ENCODE data around the gene ARHGAP1. TPM values are rescaled to one million over a fixed set of nuclear protein-coding genes. Genes with fewer than 3 reads are reported as not detected.
"Not testable (repeated sequence)": the region's sequence is repeated elsewhere in the genome, so short reads cannot be mapped to it uniquely, and the experiment has no call there.

The ARHGAP1 gene
- total RNA-seq, 4 donors from 2014 or later: 73.1 to 139 (median 92.3) TPM

DNA sequence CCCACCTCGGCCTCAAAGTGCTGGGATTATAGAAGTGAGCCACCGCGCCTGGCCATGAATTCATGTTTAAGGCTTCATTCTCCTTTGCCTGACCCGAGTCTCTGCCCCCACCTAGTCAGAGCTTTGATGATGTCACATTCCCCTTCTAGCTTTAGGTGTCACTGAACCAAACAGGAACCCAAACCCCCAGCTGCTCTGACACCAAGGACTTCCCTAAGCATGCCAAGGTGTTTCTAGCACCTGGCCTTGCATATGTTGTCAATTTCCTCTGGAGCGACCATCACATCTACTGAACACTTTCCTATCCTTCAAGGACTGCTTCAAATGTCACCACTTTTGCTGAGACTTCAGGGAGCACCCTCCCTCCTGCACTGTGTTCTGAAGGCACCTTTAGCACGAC is 20.9 kb upstream of the ARHGAP1 start:
- TF ChIP-seq, protein P1, sequence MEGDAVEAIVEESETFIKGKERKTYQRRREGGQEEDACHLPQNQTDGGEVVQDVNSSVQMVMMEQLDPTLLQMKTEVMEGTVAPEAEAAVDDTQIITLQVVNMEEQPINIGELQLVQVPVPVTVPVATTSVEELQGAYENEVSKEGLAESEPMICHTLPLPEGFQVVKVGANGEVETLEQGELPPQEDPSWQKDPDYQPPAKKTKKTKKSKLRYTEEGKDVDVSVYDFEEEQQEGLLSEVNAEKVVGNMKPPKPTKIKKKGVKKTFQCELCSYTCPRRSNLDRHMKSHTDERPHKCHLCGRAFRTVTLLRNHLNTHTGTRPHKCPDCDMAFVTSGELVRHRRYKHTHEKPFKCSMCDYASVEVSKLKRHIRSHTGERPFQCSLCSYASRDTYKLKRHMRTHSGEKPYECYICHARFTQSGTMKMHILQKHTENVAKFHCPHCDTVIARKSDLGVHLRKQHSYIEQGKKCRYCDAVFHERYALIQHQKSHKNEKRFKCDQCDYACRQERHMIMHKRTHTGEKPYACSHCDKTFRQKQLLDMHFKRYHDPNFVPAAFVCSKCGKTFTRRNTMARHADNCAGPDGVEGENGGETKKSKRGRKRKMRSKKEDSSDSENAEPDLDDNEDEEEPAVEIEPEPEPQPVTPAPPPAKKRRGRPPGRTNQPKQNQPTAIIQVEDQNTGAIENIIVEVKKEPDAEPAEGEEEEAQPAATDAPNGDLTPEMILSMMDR (IDR thresholded peaks at IDR 0.05): no peak
- TF ChIP-seq EP300 (IDR thresholded peaks at IDR 0.05) (no peak), POLR2AphosphoS5 (IDR thresholded peaks at IDR 0.05) (no peak), POLR2A (IDR thresholded peaks at IDR 0.05; ENCODE audit: low read depth) (no peak)
- WGBS: 82% methylated on average over 6 of the region's 6 CpGs
- Histone ChIP-seq H3K36me3 (no peaks in the 10 kb centered on the region), H3K4me1 (no peaks in the 10 kb centered on the region), H3K4me3 (no peak overlapping the region), H3K27me3 (no peaks in the 10 kb centered on the region), H3K27ac (replicated peaks in 1 of 4) (no peak overlapping the region), H3K9me3 (no peaks in the 10 kb centered on the region)
- DNase-seq (ENCODE audit: extremely low spot score): no peak
- intact Hi-C loops (cut with DNase I): no loop called here

DNA sequence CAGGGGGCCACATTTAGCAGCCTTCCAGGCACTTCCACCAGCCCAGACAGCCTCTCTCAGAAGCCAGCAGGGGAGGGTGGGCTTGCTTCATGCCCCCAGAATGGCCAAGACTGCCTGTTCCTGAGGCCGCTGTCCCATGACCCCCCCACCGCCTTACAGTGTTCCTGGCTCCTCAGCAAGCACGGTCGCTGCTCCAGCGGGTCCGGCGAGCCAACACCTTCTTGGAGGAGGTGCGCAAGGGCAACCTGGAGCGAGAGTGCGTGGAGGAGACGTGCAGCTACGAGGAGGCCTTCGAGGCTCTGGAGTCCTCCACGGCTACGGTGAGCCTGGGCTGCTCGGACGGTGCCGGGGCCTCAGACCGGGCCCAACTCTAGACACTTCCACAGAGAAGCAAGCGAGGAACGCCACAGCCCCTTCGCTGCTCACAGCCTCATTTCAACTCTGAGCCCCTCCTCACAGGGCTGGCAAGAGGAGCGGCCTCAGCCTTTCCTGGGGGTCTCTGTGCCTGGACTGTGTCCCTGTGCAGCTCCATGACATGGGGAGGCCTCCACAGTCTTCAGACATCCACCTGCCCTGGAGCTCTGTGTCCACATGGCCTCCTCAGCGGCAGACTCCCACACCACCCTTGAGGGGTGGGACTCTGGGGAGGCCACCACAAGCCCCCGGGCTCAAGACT is 19.3 kb upstream of the ARHGAP1 start:
- no peaks in the 10 kb centered on the region for H3K4me1 ChIP-seq
- DNase-seq (ENCODE audit: extremely low spot score): no peak
- no peaks in the 10 kb centered on the region for H3K36me3 ChIP-seq
- no peak overlapping the region for H3K4me3 ChIP-seq
- TF ChIP-seq EP300 (IDR thresholded peaks at IDR 0.05) (no peak), POLR2AphosphoS5 (IDR thresholded peaks at IDR 0.05) (no peak), POLR2A (IDR thresholded peaks at IDR 0.05; ENCODE audit: low read depth) (no peak)
- TF ChIP-seq, protein P1 (IDR thresholded peaks at IDR 0.05): no peak
- WGBS: 94% methylated on average over 11 of the region's 25 CpGs
- H3K9me3 ChIP-seq: no peaks in the 10 kb centered on the region
- H3K27ac ChIP-seq (replicated peaks in 1 of 4): no peak overlapping the region
- H3K27me3 ChIP-seq: no peaks in the 10 kb centered on the region
- intact Hi-C loops (cut with DNase I): no loop called here

DNA sequence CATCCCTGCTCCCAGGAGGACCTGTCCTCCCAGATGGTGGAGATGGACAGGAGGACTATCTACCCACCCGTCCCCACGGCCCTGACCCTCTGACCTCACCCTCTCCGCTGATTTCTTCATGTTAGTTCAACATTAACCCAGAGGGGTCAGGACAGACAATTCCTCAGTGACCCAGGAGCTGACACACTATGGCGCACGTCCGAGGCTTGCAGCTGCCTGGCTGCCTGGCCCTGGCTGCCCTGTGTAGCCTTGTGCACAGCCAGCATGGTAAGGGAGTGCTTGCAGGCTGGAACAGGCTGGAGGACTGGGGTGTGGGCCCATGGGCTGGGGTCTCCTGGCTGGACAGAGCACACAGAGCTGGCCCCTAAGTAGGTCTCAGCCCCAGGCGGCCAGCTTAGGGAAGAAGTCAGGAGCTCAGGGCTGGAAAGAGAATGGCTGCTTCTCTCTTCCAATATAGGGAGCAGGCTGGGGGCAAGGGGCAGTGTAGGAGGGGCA is 18.7 kb upstream of the ARHGAP1 start, which contains the start of gene F2:
TSS of gene F2 (plus strand) at position 166 of the 495 bp plus-strand sequence. CDS start at position 189, 23 bp downstream.
- Histone ChIP-seq H3K27me3 (no peaks in the 10 kb centered on the region), H3K9me3 (no peaks in the 10 kb centered on the region), H3K4me1 (no peaks in the 10 kb centered on the region), H3K27ac (replicated peaks in 1 of 4) (no peak within 1 kb of the TSS), H3K36me3 (no peaks in the 10 kb centered on the region), H3K4me3 (no peak within 1 kb of the TSS)
- no peak for DNase-seq (ENCODE audit: extremely low spot score)
- intact Hi-C loops (cut with DNase I): no loop called here
- TF ChIP-seq EP300 (IDR thresholded peaks at IDR 0.05) (no peak), POLR2A (IDR thresholded peaks at IDR 0.05; ENCODE audit: low read depth) (no peak), POLR2AphosphoS5 (IDR thresholded peaks at IDR 0.05) (no peak)
- TF ChIP-seq, protein P1 (IDR thresholded peaks at IDR 0.05): no peak
- 68% methylated on average over 4 of the region's 7 CpGs for WGBS

DNA sequence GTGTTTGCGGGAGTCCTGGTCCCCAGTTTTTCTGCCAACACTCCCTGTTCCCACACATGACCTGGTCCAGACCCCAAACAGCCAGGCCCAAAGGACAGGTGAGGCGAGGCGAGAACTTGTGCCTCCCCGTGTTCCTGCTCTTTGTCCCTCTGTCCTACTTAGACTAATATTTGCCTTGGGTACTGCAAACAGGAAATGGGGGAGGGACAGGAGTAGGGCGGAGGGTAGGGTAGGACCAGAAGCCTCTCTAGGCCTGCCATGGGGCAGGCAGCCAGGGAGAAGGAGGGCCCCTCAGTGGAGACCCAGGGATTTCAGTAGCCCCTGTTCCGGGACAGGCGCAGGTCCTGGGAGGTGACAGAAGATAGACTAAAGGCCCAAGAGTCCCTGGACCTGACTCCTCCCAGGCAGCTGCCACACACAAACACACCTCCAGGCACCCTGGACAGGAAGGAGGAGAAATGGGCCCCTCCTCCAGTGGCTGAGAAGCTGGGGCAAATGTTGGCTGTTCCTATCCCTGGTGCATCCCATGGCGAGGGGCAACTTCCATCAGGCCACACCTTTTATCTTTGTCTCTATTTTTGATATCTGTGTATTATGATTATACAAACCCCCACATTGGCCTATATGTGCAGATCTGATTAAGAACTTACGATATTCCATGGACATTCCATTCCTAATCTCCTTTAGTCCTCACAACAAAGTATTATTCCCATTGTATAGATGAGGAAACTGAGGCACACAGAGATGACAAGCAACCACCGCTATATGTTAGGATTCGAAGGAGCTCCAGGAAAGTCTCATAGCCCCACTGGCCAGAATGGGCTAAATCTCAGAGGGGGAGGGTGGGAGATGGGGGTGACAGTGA is 18.0 kb upstream of the ARHGAP1 start:
- 87% methylated on average over 11 of the region's 11 CpGs for WGBS
- Histone ChIP-seq H3K4me1 (no peaks in the 10 kb centered on the region), H3K27ac (replicated peaks in 1 of 4) (no peak overlapping the region), H3K9me3 (no peaks in the 10 kb centered on the region), H3K27me3 (no peaks in the 10 kb centered on the region), H3K36me3 (no peaks in the 10 kb centered on the region), H3K4me3 (no peak overlapping the region)
- intact Hi-C loops (cut with DNase I): no loop called here
- TF ChIP-seq, protein P1 (IDR thresholded peaks at IDR 0.05): no peak
- TF ChIP-seq POLR2A (IDR thresholded peaks at IDR 0.05; ENCODE audit: low read depth) (no peak), EP300 (IDR thresholded peaks at IDR 0.05) (no peak), POLR2AphosphoS5 (IDR thresholded peaks at IDR 0.05) (no peak)
- no peak for DNase-seq (ENCODE audit: extremely low spot score)

DNA sequence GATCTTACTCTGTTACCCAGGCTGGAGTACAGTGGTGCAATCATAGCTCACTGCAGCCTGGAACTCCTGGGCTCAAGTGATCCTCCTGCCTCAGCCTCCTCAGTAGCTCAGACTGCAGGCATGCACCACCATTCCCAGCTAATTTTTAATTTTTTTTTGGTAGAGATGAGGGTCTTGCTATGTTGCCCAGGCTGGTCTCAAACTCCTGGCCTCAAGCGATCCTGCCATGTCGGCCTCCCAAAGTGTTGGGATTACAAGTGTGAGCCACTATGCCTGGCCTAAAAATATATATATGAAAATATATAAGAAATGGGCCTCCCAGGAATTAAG is 17.4 kb upstream of the ARHGAP1 start:
- H3K4me3 ChIP-seq; intact Hi-C loops (cut with DNase I); H3K9me3 ChIP-seq; H3K4me1 ChIP-seq; H3K36me3 ChIP-seq; H3K27ac ChIP-seq (replicated peaks in 1 of 4); H3K27me3 ChIP-seq; DNase-seq (ENCODE audit: extremely low spot score): not testable (repeated sequence)
- WGBS: 95% methylated on average over 2 of the region's 2 CpGs
